GM12872 (cell line): ENCODE measurements around the gene LIMK1.

ENCODE experiments used
- CTCF ChIP-seq: IDR thresholded peaks from 3 replicates; pipeline ENCODE4 v1.5.1; 2011; ENCODE audit warnings: low read depth, mild to moderate bottlenecking, low read length, moderate library complexity; ENCODE audit not compliant: insufficient read depth

The LIMK1 gene

GRCh38 chr7:74121401-74122249, 38.0 kb downstream of the LIMK1 start:
- no peak for TF ChIP-seq CTCF

- no peak for TF ChIP-seq CTCF
Observed at GRCh38 chr7:74126220-74126880, 42.7 kb downstream of the LIMK1 start.

- no peak for TF ChIP-seq CTCF
Observed at GRCh38 chr7:74129887-74130286, 46.3 kb downstream of the LIMK1 start.

- TF ChIP-seq CTCF: no peak
Observed at GRCh38 chr7:74130518-74130917, 46.9 kb downstream of the LIMK1 start.

GRCh38 chr7:74134117-74134620, 50.6 kb downstream of the LIMK1 start:
- no peak for TF ChIP-seq CTCF

- TF ChIP-seq CTCF: no peak
Observed at GRCh38 chr7:74138334-74138867, 54.8 kb downstream of the LIMK1 start.
